Measurements from ENCODE around the gene SPOCK1. TPM values are rescaled to one million over a fixed set of nuclear protein-coding genes. Genes with fewer than 3 reads are reported as not detected.

Gene SPOCK1
- polyA plus RNA-seq, 6 donors from 2014 or later: not detected

GRCh38 chr5:137090721-137091120 lies 408.4 kb downstream of the SPOCK1 start:
- H3K36me3 Mint-ChIP-seq: no peaks in the 10 kb centered on the region
- no peaks in the 10 kb centered on the region for H3K4me1 Mint-ChIP-seq
- ATAC-seq (ENCODE audit: low read depth in 2 of 2) (no peak), DNase-seq (no peak)
- H3K9me3 Mint-ChIP-seq: peaks cover 0 to 8% (median 0%) of the 10 kb centered on the region in 7 donors
- no peak overlapping the region for H3K4me3 Mint-ChIP-seq
- peaks cover 0 to 6% (median 0%) of the 10 kb centered on the region in 3 donors for H3K27me3 Mint-ChIP-seq
- peak overlapping the region in 1 of 6 donors; percentile 78 for H3K27ac Mint-ChIP-seq

DNA sequence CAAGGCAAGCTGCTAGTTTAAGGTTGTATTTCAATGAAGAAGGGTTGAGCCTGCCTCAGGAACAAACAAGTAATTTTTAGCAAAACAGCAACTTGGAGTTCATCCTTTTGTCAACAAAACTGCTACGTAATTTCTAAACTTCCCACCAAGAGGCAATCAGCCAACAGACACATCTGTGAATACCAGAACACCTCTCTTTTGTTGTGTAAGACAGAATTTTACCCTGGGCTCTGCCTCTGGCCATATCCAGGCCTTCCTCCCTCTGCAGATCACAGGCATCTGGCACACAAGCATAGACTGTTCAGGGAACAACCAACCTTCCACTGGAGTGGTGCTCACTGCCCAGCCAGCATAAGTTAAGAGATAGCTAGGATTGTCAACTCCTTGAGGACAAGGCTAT lies 409.0 kb downstream of the SPOCK1 start:
- no peak for ATAC-seq (ENCODE audit: low read depth in 2 of 2)
- Mint-ChIP-seq H3K4me3 (no peak overlapping the region), H3K36me3 (no peaks in the 10 kb centered on the region), H3K4me1 (no peaks in the 10 kb centered on the region), H3K9me3 (peaks cover 0 to 8% (median 0%) of the 10 kb centered on the region in 7 donors), H3K27ac (no peak overlapping the region), H3K27me3 (peaks cover 0 to 7% (median 0%) of the 10 kb centered on the region in 3 donors)
- DNase-seq: no peak

GRCh38 chr5:137088175-137088574 lies 411.0 kb downstream of the SPOCK1 start:
- H3K4me3 Mint-ChIP-seq: no peak overlapping the region
- no peak overlapping the region for H3K27ac Mint-ChIP-seq
- ATAC-seq (ENCODE audit: low read depth in 2 of 2) (no peak), DNase-seq (no peak)
- H3K4me1 Mint-ChIP-seq: no peaks in the 10 kb centered on the region
- H3K9me3 Mint-ChIP-seq: peaks cover 0 to 3% (median 0%) of the 10 kb centered on the region in 7 donors
- H3K27me3 Mint-ChIP-seq: peaks cover 0 to 7% (median 0%) of the 10 kb centered on the region in 3 donors
- no peaks in the 10 kb centered on the region for H3K36me3 Mint-ChIP-seq

- no peaks in the 10 kb centered on the region for H3K4me1 Mint-ChIP-seq
- no peak for DNase-seq
These were observed 412.8 kb downstream of the SPOCK1 start for GRCh38 chr5:137086342-137086741.

GRCh38 chr5:137085206-137085605 lies 413.9 kb downstream of the SPOCK1 start:
- DNase-seq (no peak), ATAC-seq (ENCODE audit: low read depth in 2 of 2) (no peak)
- H3K4me3 Mint-ChIP-seq: no peak overlapping the region
- no peaks in the 10 kb centered on the region for H3K9me3 Mint-ChIP-seq
- peaks cover 0 to 4% (median 0%) of the 10 kb centered on the region in 3 donors for H3K27me3 Mint-ChIP-seq
- no peaks in the 10 kb centered on the region for H3K36me3 Mint-ChIP-seq
- no peak overlapping the region for H3K27ac Mint-ChIP-seq
- no peaks in the 10 kb centered on the region for H3K4me1 Mint-ChIP-seq

More at GRCh38 chr5:137086342-137086741, 412.8 kb downstream of the SPOCK1 start:
- Mint-ChIP-seq H3K9me3 (no peaks in the 10 kb centered on the region), H3K4me3 (no peak overlapping the region), H3K36me3 (no peaks in the 10 kb centered on the region), H3K27me3 (peaks cover 0 to 4% (median 0%) of the 10 kb centered on the region in 3 donors), H3K27ac (no peak overlapping the region)
- no peak for ATAC-seq (ENCODE audit: low read depth in 2 of 2)

DNA sequence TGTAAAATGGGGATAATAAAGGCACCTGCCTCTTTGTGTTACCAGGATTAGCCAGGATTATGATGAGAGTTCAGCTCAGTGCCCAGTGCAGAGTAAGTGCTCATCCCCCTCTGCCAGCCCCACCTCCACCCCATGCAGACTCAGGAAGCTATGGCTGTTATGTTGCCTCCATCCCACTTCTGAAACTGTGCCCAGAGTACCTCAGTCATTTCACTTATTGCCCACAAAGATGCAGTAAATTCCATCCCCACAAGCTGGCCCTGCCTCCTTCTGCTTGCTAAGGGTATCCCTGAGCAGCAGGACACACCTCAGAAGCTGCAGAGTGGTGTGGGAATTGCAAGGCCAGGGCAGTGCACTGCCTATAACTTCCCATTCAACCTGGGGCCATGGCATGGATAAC lies 415.1 kb downstream of the SPOCK1 start:
- Mint-ChIP-seq H3K4me3 (no peak overlapping the region), H3K27me3 (peaks cover 0 to 9% (median 0%) of the 10 kb centered on the region in 3 donors), H3K9me3 (no peaks in the 10 kb centered on the region), H3K27ac (no peak overlapping the region), H3K4me1 (no peaks in the 10 kb centered on the region), H3K36me3 (no peaks in the 10 kb centered on the region)
- no peak for ATAC-seq (ENCODE audit: low read depth in 2 of 2)
- no peak for DNase-seq

DNA sequence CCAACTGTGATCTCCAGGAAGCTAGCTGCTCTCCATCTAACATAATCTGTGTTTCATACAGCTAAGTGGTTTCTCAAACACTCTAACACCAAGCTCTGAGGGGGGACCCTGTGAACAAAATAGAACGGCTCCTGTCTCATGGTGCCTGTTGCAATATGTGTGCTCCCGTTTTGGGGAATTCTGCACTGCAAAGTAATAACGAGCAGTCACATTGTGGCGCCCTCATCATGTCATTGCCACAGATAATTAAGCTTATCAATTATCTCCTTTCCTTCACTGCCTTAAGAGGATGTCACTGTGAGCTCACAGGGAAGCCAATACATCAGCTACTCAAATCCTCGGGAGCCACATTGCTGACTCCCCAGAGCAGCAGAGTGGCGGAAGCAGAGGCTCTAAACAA lies 416.2 kb downstream of the SPOCK1 start:
- no peaks in the 10 kb centered on the region for H3K36me3 Mint-ChIP-seq
- no peak overlapping the region for H3K4me3 Mint-ChIP-seq
- peaks cover 0 to 9% (median 0%) of the 10 kb centered on the region in 3 donors for H3K27me3 Mint-ChIP-seq
- H3K4me1 Mint-ChIP-seq: no peaks in the 10 kb centered on the region
- peaks cover 0 to 2% (median 0%) of the 10 kb centered on the region in 7 donors for H3K9me3 Mint-ChIP-seq
- H3K27ac Mint-ChIP-seq: no peak overlapping the region
- DNase-seq (no peak), ATAC-seq (ENCODE audit: low read depth in 2 of 2) (no peak)

GRCh38 chr5:137078171-137078665 lies 420.9 kb downstream of the SPOCK1 start:
- ATAC-seq (ENCODE audit: low read depth in 2 of 2): no peak
- H3K27me3 Mint-ChIP-seq: peaks cover 1 to 6% (median 2%) of the 10 kb centered on the region in 3 donors
- H3K4me3 Mint-ChIP-seq: no peak overlapping the region

GRCh38 chr5:137075163-137075970 lies 423.8 kb downstream of the SPOCK1 start:
- Mint-ChIP-seq H3K27me3 (peaks cover 6 to 9% (median 7%) of the 10 kb centered on the region in 3 donors), H3K4me3 (no peak overlapping the region), H3K9me3 (peaks cover 0 to 4% (median 0%) of the 10 kb centered on the region in 7 donors), H3K27ac (no peak overlapping the region), H3K4me1 (no peaks in the 10 kb centered on the region), H3K36me3 (no peaks in the 10 kb centered on the region)
- DNase-seq: no peak
- ATAC-seq (ENCODE audit: low read depth in 2 of 2): no peak

More at GRCh38 chr5:137078171-137078665, 420.9 kb downstream of the SPOCK1 start:
- no peaks in the 10 kb centered on the region for H3K36me3 Mint-ChIP-seq
- DNase-seq: no peak
- H3K27ac Mint-ChIP-seq: no peak overlapping the region
- peaks cover 0 to 2% (median 0%) of the 10 kb centered on the region in 7 donors for H3K9me3 Mint-ChIP-seq
- H3K4me1 Mint-ChIP-seq: no peaks in the 10 kb centered on the region

GRCh38 chr5:137073189-137073588 lies 425.9 kb downstream of the SPOCK1 start:
- ATAC-seq (ENCODE audit: low read depth in 2 of 2) (no peak), DNase-seq (no peak)
- Mint-ChIP-seq H3K27ac (no peak overlapping the region), H3K4me3 (no peak overlapping the region), H3K36me3 (no peaks in the 10 kb centered on the region), H3K27me3 (peaks cover 6 to 8% (median 7%) of the 10 kb centered on the region in 3 donors), H3K9me3 (peaks cover 0 to 4% (median 0%) of the 10 kb centered on the region in 7 donors), H3K4me1 (no peaks in the 10 kb centered on the region)

- H3K36me3 Mint-ChIP-seq: no peaks in the 10 kb centered on the region
- H3K4me1 Mint-ChIP-seq: no peaks in the 10 kb centered on the region
- ATAC-seq (ENCODE audit: low read depth in 2 of 2) (no peak), DNase-seq (no peak)
- H3K27ac Mint-ChIP-seq: no peak overlapping the region
- peaks cover 6 to 8% (median 7%) of the 10 kb centered on the region in 3 donors for H3K27me3 Mint-ChIP-seq
- no peak overlapping the region for H3K4me3 Mint-ChIP-seq
- peaks cover 0 to 4% (median 0%) of the 10 kb centered on the region in 7 donors for H3K9me3 Mint-ChIP-seq
These were observed 426.6 kb downstream of the SPOCK1 start for GRCh38 chr5:137072361-137073115.

DNA sequence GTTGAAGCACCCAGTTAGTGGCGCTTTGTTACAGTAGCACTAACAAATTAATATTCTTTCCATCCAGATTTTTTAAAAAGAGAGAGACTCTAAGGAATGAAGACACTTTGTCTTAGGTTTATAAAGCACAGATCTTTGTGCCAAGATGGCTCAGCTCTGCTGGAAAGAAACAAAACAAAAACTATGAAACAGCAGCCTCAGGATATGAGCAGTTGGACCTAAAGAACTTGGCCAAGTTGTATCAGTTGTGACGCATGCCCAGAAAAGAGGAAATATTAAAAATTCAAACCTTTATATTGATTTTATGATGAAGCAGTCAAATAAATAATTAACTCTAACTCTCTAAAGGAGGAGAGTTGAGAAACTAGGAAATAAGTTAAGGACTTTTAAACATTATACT lies 427.2 kb downstream of the SPOCK1 start:
- Mint-ChIP-seq H3K9me3 (peaks cover 0 to 4% (median 0%) of the 10 kb centered on the region in 7 donors), H3K36me3 (no peaks in the 10 kb centered on the region), H3K27ac (no peak overlapping the region), H3K27me3 (peaks cover 6 to 8% (median 7%) of the 10 kb centered on the region in 3 donors), H3K4me3 (no peak overlapping the region), H3K4me1 (no peaks in the 10 kb centered on the region)
- DNase-seq (no peak), ATAC-seq (ENCODE audit: low read depth in 2 of 2) (no peak)

GRCh38 chr5:137071526-137071925 lies 427.6 kb downstream of the SPOCK1 start:
- peaks cover 6 to 8% (median 7%) of the 10 kb centered on the region in 3 donors for H3K27me3 Mint-ChIP-seq
- DNase-seq (no peak), ATAC-seq (ENCODE audit: low read depth in 2 of 2) (no peak)
- H3K4me1 Mint-ChIP-seq: no peaks in the 10 kb centered on the region
- H3K4me3 Mint-ChIP-seq: no peak overlapping the region
- H3K36me3 Mint-ChIP-seq: no peaks in the 10 kb centered on the region
- no peak overlapping the region for H3K27ac Mint-ChIP-seq
- peaks cover 0 to 4% (median 0%) of the 10 kb centered on the region in 7 donors for H3K9me3 Mint-ChIP-seq
